ENCODE results near the gene ALK.

ALK gene

GRCh38 chr2:29222381-29223179 is 698.8 kb downstream of the ALK start:
- DNase-seq: no peak

GRCh38 chr2:29220506-29221270 is 700.7 kb downstream of the ALK start:
- H3K9me3 ChIP-seq (ENCODE audit: control insufficient read depth, low read length): no peaks in the 10 kb centered on the region
- no peak overlapping the region for H3K4me3 ChIP-seq (ENCODE audit: insufficient read depth, low read depth, low read length, poor library complexity, severe bottlenecking)
- no peak overlapping the region for H3K27ac ChIP-seq (ENCODE audit: insufficient read depth, low read length, poor library complexity, severe bottlenecking)
- no peaks in the 10 kb centered on the region for H3K36me3 ChIP-seq (ENCODE audit: control insufficient read depth, insufficient read depth, low read length)
- H3K27me3 ChIP-seq (replicated peaks; ENCODE audit: control insufficient read depth, insufficient read depth, low read length, poor library complexity, severe bottlenecking): no peaks in the 10 kb centered on the region
- no peak for DNase-seq
- H3K4me1 ChIP-seq (ENCODE audit: control insufficient read depth, insufficient read depth, low read length, poor library complexity, severe bottlenecking): no peaks in the 10 kb centered on the region

More at GRCh38 chr2:29222381-29223179, 698.8 kb downstream of the ALK start:
- Histone ChIP-seq H3K36me3 (ENCODE audit: control insufficient read depth, insufficient read depth, low read length) (no peaks in the 10 kb centered on the region), H3K9me3 (ENCODE audit: control insufficient read depth, low read length) (no peaks in the 10 kb centered on the region), H3K27ac (ENCODE audit: insufficient read depth, low read length, poor library complexity, severe bottlenecking) (no peak overlapping the region), H3K4me1 (ENCODE audit: control insufficient read depth, insufficient read depth, low read length, poor library complexity, severe bottlenecking) (no peaks in the 10 kb centered on the region), H3K4me3 (ENCODE audit: insufficient read depth, low read depth, low read length, poor library complexity, severe bottlenecking) (no peak overlapping the region), H3K27me3 (replicated peaks; ENCODE audit: control insufficient read depth, insufficient read depth, low read length, poor library complexity, severe bottlenecking) (no peaks in the 10 kb centered on the region)

GRCh38 chr2:29219374-29219773 is 702.0 kb downstream of the ALK start:
- Histone ChIP-seq H3K9me3 (ENCODE audit: control insufficient read depth, low read length) (no peaks in the 10 kb centered on the region), H3K36me3 (ENCODE audit: control insufficient read depth, insufficient read depth, low read length) (no peaks in the 10 kb centered on the region), H3K4me3 (ENCODE audit: insufficient read depth, low read depth, low read length, poor library complexity, severe bottlenecking) (no peak overlapping the region), H3K27ac (ENCODE audit: insufficient read depth, low read length, poor library complexity, severe bottlenecking) (no peak overlapping the region), H3K27me3 (replicated peaks; ENCODE audit: control insufficient read depth, insufficient read depth, low read length, poor library complexity, severe bottlenecking) (no peaks in the 10 kb centered on the region), H3K4me1 (ENCODE audit: control insufficient read depth, insufficient read depth, low read length, poor library complexity, severe bottlenecking) (no peaks in the 10 kb centered on the region)
- no peak for DNase-seq

- DNase-seq: no peak
- Histone ChIP-seq H3K4me1 (ENCODE audit: control insufficient read depth, insufficient read depth, low read length, poor library complexity, severe bottlenecking) (no peaks in the 10 kb centered on the region), H3K36me3 (ENCODE audit: control insufficient read depth, insufficient read depth, low read length) (no peaks in the 10 kb centered on the region), H3K27ac (ENCODE audit: insufficient read depth, low read length, poor library complexity, severe bottlenecking) (no peak overlapping the region), H3K27me3 (replicated peaks; ENCODE audit: control insufficient read depth, insufficient read depth, low read length, poor library complexity, severe bottlenecking) (no peaks in the 10 kb centered on the region), H3K4me3 (ENCODE audit: insufficient read depth, low read depth, low read length, poor library complexity, severe bottlenecking) (no peak overlapping the region), H3K9me3 (ENCODE audit: control insufficient read depth, low read length) (no peaks in the 10 kb centered on the region)
These were observed 702.7 kb downstream of the ALK start for GRCh38 chr2:29218550-29219125.

- no peaks in the 10 kb centered on the region for H3K9me3 ChIP-seq (ENCODE audit: control insufficient read depth, low read length)
- DNase-seq: no peak
- no peaks in the 10 kb centered on the region for H3K36me3 ChIP-seq (ENCODE audit: control insufficient read depth, insufficient read depth, low read length)
- H3K4me3 ChIP-seq (ENCODE audit: insufficient read depth, low read depth, low read length, poor library complexity, severe bottlenecking): no peak overlapping the region
- H3K27me3 ChIP-seq (replicated peaks; ENCODE audit: control insufficient read depth, insufficient read depth, low read length, poor library complexity, severe bottlenecking): no peaks in the 10 kb centered on the region
- H3K27ac ChIP-seq (ENCODE audit: insufficient read depth, low read length, poor library complexity, severe bottlenecking): no peak overlapping the region
- H3K4me1 ChIP-seq (ENCODE audit: control insufficient read depth, insufficient read depth, low read length, poor library complexity, severe bottlenecking): no peaks in the 10 kb centered on the region
These were observed 703.3 kb downstream of the ALK start for GRCh38 chr2:29218071-29218470.

GRCh38 chr2:29216609-29216909 is 704.8 kb downstream of the ALK start:
- no peak for DNase-seq
- Histone ChIP-seq H3K27ac (ENCODE audit: insufficient read depth, low read length, poor library complexity, severe bottlenecking) (no peak overlapping the region), H3K36me3 (ENCODE audit: control insufficient read depth, insufficient read depth, low read length) (no peaks in the 10 kb centered on the region), H3K4me3 (ENCODE audit: insufficient read depth, low read depth, low read length, poor library complexity, severe bottlenecking) (no peak overlapping the region), H3K27me3 (replicated peaks; ENCODE audit: control insufficient read depth, insufficient read depth, low read length, poor library complexity, severe bottlenecking) (no peaks in the 10 kb centered on the region), H3K9me3 (ENCODE audit: control insufficient read depth, low read length) (no peaks in the 10 kb centered on the region), H3K4me1 (ENCODE audit: control insufficient read depth, insufficient read depth, low read length, poor library complexity, severe bottlenecking) (no peaks in the 10 kb centered on the region)

- H3K36me3 ChIP-seq (ENCODE audit: control insufficient read depth, insufficient read depth, low read length): no peaks in the 10 kb centered on the region
- H3K4me1 ChIP-seq (ENCODE audit: control insufficient read depth, insufficient read depth, low read length, poor library complexity, severe bottlenecking): no peaks in the 10 kb centered on the region
- H3K9me3 ChIP-seq (ENCODE audit: control insufficient read depth, low read length): no peaks in the 10 kb centered on the region
- H3K27ac ChIP-seq (ENCODE audit: insufficient read depth, low read length, poor library complexity, severe bottlenecking): no peak overlapping the region
- no peak overlapping the region for H3K4me3 ChIP-seq (ENCODE audit: insufficient read depth, low read depth, low read length, poor library complexity, severe bottlenecking)
- no peak for DNase-seq
- no peaks in the 10 kb centered on the region for H3K27me3 ChIP-seq (replicated peaks; ENCODE audit: control insufficient read depth, insufficient read depth, low read length, poor library complexity, severe bottlenecking)
These were observed 705.4 kb downstream of the ALK start for GRCh38 chr2:29215739-29216608.

GRCh38 chr2:29215073-29215472 is 706.3 kb downstream of the ALK start:
- no peaks in the 10 kb centered on the region for H3K9me3 ChIP-seq (ENCODE audit: control insufficient read depth, low read length)
- no peak overlapping the region for H3K4me3 ChIP-seq (ENCODE audit: insufficient read depth, low read depth, low read length, poor library complexity, severe bottlenecking)
- H3K27ac ChIP-seq (ENCODE audit: insufficient read depth, low read length, poor library complexity, severe bottlenecking): no peak overlapping the region
- H3K4me1 ChIP-seq (ENCODE audit: control insufficient read depth, insufficient read depth, low read length, poor library complexity, severe bottlenecking): no peaks in the 10 kb centered on the region
- no peak for DNase-seq
- H3K36me3 ChIP-seq (ENCODE audit: control insufficient read depth, insufficient read depth, low read length): no peaks in the 10 kb centered on the region
- no peaks in the 10 kb centered on the region for H3K27me3 ChIP-seq (replicated peaks; ENCODE audit: control insufficient read depth, insufficient read depth, low read length, poor library complexity, severe bottlenecking)

GRCh38 chr2:29213888-29214291 is 707.5 kb downstream of the ALK start:
- Histone ChIP-seq H3K9me3 (ENCODE audit: control insufficient read depth, low read length) (no peaks in the 10 kb centered on the region), H3K4me1 (ENCODE audit: control insufficient read depth, insufficient read depth, low read length, poor library complexity, severe bottlenecking) (no peaks in the 10 kb centered on the region)

More at GRCh38 chr2:29213888-29214291, 707.5 kb downstream of the ALK start:
- no peak for DNase-seq
- Histone ChIP-seq H3K36me3 (ENCODE audit: control insufficient read depth, insufficient read depth, low read length) (no peaks in the 10 kb centered on the region), H3K4me3 (ENCODE audit: insufficient read depth, low read depth, low read length, poor library complexity, severe bottlenecking) (no peak overlapping the region), H3K27ac (ENCODE audit: insufficient read depth, low read length, poor library complexity, severe bottlenecking) (no peak overlapping the region), H3K27me3 (replicated peaks; ENCODE audit: control insufficient read depth, insufficient read depth, low read length, poor library complexity, severe bottlenecking) (no peaks in the 10 kb centered on the region)

Data from effector memory CD4-positive, alpha-beta T cell (primary cell).